Activated naive CD8-positive, alpha-beta T cell treated with anti-CD3 and anti-CD28 coated beads, Interleukin-2, amount 10 ng/mL, durations not matched to agents 7 days and 5 days (primary cell): ENCODE data around the gene FADS1. TPM values are rescaled to one million over a fixed set of nuclear protein-coding genes. Genes with fewer than 3 reads are reported as not detected.

Experiments used
- ATAC-seq: fragments of 150-1000 bp; cut with Tn5 transposase; one replicate; pipeline ENCODE4 v1.10.0; 2021; ENCODE audit warnings: low read depth, moderate library complexity
- POLR2A ChIA-PET: fragments of 350-600 bp; sonication (Branson Sonifier 250); formaldehyde crosslinking; loops from one replicate; lab custom pipeline; 2021; ENCODE audit warnings: antibody characterized with exemption; lab: Charles Lee
- DNase-seq: peaks from one replicate; pipeline ENCODE4 v3.0.0; 2021
- H3K27ac Mint-ChIP-seq: one replicate; pipeline ENCODE4 v1.8.0; 2022; ENCODE audit warnings: mild to moderate bottlenecking, mixed read lengths
- H3K27me3 Mint-ChIP-seq: one replicate; pipeline ENCODE4 v1.8.0; 2022; ENCODE audit warnings: mild to moderate bottlenecking, moderate library complexity, mixed read lengths
- H3K36me3 Mint-ChIP-seq: one replicate; pipeline ENCODE4 v1.8.0; 2021; ENCODE audit warnings: mild to moderate bottlenecking, mixed read lengths
- H3K4me1 Mint-ChIP-seq: one replicate; pipeline ENCODE4 v1.8.0; 2021; ENCODE audit warnings: mixed read lengths
- H3K4me3 Mint-ChIP-seq: one replicate; pipeline ENCODE4 v1.8.0; 2022; ENCODE audit warnings: mild to moderate bottlenecking, moderate library complexity, mixed read lengths
- H3K9me3 Mint-ChIP-seq: one replicate; pipeline ENCODE4 v1.8.0; 2021; ENCODE audit warnings: mixed read lengths
- total RNA-seq, 2 experiments: library from RNA; stranded (reverse); gene quantifications; one replicate each; pipeline ENCODE4 v1.2.3, GENCODE V29; 2021

FADS1 gene
- total RNA-seq, 2 experiments from 2014 or later, result 53.2 to 54.7 TPM

- no peaks in the 10 kb centered on the region for H3K9me3 Mint-ChIP-seq
- H3K36me3 Mint-ChIP-seq, result peaks cover 29% of the 10 kb centered on the region
- peak overlapping the region; percentile 91 for H3K4me3 Mint-ChIP-seq
- H3K4me1 Mint-ChIP-seq, result peaks cover 44% of the 10 kb centered on the region
- POLR2A ChIA-PET, result interaction anchor here (1.3 to 3.7 kb wide), 5 partner anchors 8 to 154 kb away, joined by 3 to 34 read pairs (median 7); partner anchors contain the start of genes FADS1 and FADS2
- DNase-seq (no peak), ATAC-seq (no peak)
- no peaks in the 10 kb centered on the region for H3K27me3 Mint-ChIP-seq
- peak overlapping the region; percentile 76 for H3K27ac Mint-ChIP-seq
Observed at GRCh38 chr11:61793829-61794204, 23.0 kb downstream of the FADS1 start.

DNA sequence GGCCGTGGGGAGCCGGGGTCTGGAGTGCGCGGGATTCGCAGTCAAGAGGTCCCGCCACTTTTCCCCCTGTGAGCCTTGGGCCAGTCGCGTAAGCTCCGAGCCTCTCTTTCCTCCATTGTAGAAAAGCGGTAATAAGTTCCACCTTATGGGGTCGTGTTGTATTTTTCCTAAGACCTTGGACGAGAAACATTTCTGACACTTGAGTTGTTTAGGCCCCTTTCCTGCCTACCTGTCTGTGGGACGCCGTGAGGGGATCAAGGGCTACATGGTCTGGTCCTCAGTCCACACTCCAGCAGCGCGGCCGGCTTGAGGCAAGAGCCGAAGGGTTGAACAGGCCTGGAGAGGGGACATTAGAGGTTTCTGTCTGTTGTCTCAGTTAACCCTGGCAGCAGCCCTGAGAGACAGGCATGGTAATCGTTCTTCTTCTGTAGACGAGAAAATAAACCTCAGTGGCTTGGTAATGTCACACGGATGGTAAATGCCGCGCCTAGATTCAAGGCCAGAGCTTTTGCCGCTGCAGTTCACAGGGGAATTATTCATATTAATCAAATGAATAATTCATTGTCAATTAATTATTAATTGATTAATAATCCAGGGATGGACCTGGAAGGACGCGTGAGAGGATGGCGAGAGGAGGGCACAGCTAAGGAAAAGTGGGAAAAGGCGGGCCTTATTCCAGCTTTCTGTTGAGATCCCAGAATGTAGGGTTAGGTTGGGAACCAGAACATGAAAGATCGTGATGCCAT lies 23.5 kb downstream of the FADS1 start:
- peaks cover 49% of the 10 kb centered on the region for H3K4me1 Mint-ChIP-seq

GRCh38 chr11:61792310-61793082 lies 24.3 kb downstream of the FADS1 start, which contains the start of the genes FEN1 and TMEM258:
FEN1 (plus strand) TSS chr11:61792911; CDS start chr11:61795362, 2,451 bp downstream.
TMEM258 (minus strand) TSS chr11:61792599; CDS start chr11:61792558, 41 bp downstream.
- peaks cover 49% of the 10 kb centered on the region for H3K4me1 Mint-ChIP-seq
- H3K27ac Mint-ChIP-seq, result peak within 1 kb of the TSS; percentile 99
- POLR2A ChIA-PET, result interaction anchor here (0.6 to 3.7 kb wide), 17 partner anchors 8 to 463 kb away, joined by 3 to 34 read pairs (median 4); partner anchors contain the start of genes CPSF7, FADS1, FADS2 and MYRF
- H3K9me3 Mint-ChIP-seq, result no peaks in the 10 kb centered on the region
- peak; percentile 91 for ATAC-seq
- peak within 1 kb of the TSS; percentile 91 for H3K4me3 Mint-ChIP-seq
- H3K27me3 Mint-ChIP-seq, result no peaks in the 10 kb centered on the region
- H3K36me3 Mint-ChIP-seq, result peaks cover 29% of the 10 kb centered on the region
- DNase-seq, result peak; percentile 92

More for the DNA sequence above, 23.5 kb downstream of the FADS1 start:
- peak overlapping the region; percentile 91 for H3K4me3 Mint-ChIP-seq
- H3K27ac Mint-ChIP-seq, result peak overlapping the region; percentile 99
- H3K36me3 Mint-ChIP-seq, result peaks cover 29% of the 10 kb centered on the region
- H3K9me3 Mint-ChIP-seq, result no peaks in the 10 kb centered on the region
- H3K27me3 Mint-ChIP-seq, result no peaks in the 10 kb centered on the region
- POLR2A ChIA-PET, result interaction anchor here (0.6 to 3.7 kb wide), 17 partner anchors 9 to 462 kb away, joined by 3 to 34 read pairs (median 4); partner anchors contain the start of genes CPSF7, FADS1, FADS2 and MYRF
- DNase-seq (no peak), ATAC-seq (peak; percentile 35)

- ATAC-seq (no peak), DNase-seq (no peak)
- POLR2A ChIA-PET, result interaction anchor here (0.6 to 3.7 kb wide), 9 partner anchors 9 to 290 kb away, joined by 4 to 34 read pairs (median 6); partner anchors contain the start of genes FADS1, FADS2 and MYRF
- Mint-ChIP-seq H3K36me3 (peaks cover 24% of the 10 kb centered on the region), H3K4me1 (peaks cover 44% of the 10 kb centered on the region), H3K27ac (peak overlapping the region; percentile 99), H3K9me3 (no peaks in the 10 kb centered on the region), H3K4me3 (peak overlapping the region; percentile 91), H3K27me3 (no peaks in the 10 kb centered on the region)
Observed at GRCh38 chr11:61791737-61792309, 25.0 kb downstream of the FADS1 start.

DNA sequence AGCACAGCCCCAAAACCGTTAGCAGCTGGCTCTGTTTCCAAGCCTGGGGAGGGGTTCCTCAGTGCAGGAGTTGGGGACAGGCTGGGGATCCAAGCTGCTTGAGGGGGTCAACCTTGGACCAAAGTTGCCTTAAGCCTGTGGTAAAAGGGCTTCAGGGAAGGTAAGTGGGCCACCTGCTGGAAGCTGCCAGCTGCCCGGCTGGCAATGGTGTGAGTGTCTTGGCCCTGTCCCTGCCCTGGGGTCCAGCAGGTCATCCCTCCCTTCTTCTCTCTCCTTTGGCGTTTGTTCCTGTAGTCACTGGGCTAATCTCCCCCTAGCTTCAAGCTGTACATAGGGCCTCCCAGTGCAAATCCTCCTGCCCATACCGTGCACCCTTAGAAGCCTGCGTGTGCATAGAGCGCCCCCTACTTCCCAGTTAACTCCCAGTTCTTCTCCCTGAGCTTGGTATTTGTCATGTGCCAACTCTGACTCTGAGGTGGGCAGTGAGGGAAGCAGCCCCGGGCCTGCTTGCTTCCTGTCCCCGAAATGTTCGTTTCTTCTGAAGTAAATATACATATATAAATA lies 28.8 kb downstream of the FADS1 start:
- POLR2A ChIA-PET, result no interaction called here
- H3K27me3 Mint-ChIP-seq, result no peaks in the 10 kb centered on the region
- H3K27ac Mint-ChIP-seq, result peak overlapping the region; percentile 48
- peaks cover 25% of the 10 kb centered on the region for H3K4me1 Mint-ChIP-seq
- no peak overlapping the region for H3K4me3 Mint-ChIP-seq
- DNase-seq (no peak), ATAC-seq (no peak)
- no peaks in the 10 kb centered on the region for H3K9me3 Mint-ChIP-seq
- peaks cover 13% of the 10 kb centered on the region for H3K36me3 Mint-ChIP-seq

- Mint-ChIP-seq H3K9me3 (no peaks in the 10 kb centered on the region), H3K27ac (no peak overlapping the region), H3K4me3 (no peak overlapping the region), H3K27me3 (no peaks in the 10 kb centered on the region), H3K4me1 (peaks cover 15% of the 10 kb centered on the region), H3K36me3 (peaks cover 13% of the 10 kb centered on the region)
- no peak for ATAC-seq
- POLR2A ChIA-PET, result no interaction called here
- DNase-seq, result no peak
Observed at GRCh38 chr11:61785837-61786402, 30.9 kb downstream of the FADS1 start.

DNA sequence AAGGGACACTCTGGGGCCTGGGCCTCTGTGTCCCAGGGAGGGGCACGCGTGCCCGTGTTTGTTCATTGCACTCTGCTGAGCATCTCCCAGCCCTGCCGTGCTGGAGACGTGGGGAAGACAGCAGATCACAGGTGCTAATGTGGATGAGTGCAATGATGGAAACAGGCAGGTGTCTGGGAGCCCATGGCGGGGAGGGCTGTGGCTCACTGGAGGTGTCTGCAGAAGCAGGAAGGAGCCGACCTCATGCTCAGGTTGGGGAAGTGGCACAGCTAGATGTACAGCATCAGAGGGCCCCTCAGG lies 32.3 kb downstream of the FADS1 start:
- peak overlapping the region; percentile 37 for H3K27ac Mint-ChIP-seq
- H3K36me3 Mint-ChIP-seq, result peaks cover 6% of the 10 kb centered on the region
- H3K4me1 Mint-ChIP-seq, result peaks cover 10% of the 10 kb centered on the region
- POLR2A ChIA-PET, result interaction anchor here (1.1 to 1.2 kb wide), 2 partner anchors 8 to 31 kb away, joined by 3 to 5 read pairs; partner anchors contain the start of genes FEN1 and TMEM258
- H3K9me3 Mint-ChIP-seq, result no peaks in the 10 kb centered on the region
- ATAC-seq (no peak), DNase-seq (no peak)
- no peak overlapping the region for H3K4me3 Mint-ChIP-seq
- H3K27me3 Mint-ChIP-seq, result no peaks in the 10 kb centered on the region

DNA sequence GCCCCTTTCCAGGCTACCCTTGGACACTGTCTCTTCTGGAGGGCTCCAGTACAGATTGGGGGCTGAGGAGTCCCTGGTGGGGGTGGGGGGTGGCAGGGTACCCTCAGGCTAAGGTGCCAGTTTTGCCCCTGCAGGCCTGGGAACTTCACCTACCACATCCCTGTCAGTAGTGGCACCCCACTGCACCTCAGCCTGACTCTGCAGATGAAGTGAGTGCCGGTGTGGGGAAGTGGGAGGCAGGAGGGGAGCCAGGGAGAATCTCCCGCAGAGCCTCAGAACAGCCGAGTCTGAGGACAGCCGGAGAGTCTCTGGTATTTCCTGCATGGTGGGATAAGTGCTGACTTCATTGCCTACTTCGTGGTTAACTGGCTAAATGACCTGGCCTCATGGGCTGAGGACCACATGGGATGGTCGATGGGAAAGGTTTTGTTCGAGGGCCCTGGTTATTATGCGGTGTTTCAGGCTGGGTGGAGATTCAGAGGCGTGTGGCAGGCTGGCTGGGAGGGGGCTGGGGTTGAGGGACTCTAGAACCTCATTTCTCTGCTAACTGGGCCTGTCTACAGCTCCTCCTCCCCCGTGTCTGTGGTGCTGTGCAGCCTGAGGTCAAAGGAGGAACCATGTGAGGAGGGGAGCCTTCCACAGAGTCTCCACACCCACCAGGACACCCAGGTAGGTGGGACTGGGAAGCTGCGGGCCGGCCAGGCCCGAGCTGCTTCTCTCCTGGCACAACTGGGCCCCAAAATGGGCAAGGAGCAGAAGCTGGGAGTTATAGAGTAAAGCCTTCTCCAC lies 32.9 kb downstream of the FADS1 start:
- H3K27me3 Mint-ChIP-seq, result no peaks in the 10 kb centered on the region
- peak overlapping the region; percentile 25 for H3K27ac Mint-ChIP-seq
- POLR2A ChIA-PET, result interaction anchor here (1.1 kb wide), 1 partner anchor 9 kb away, joined by 3 read pairs; the partner anchor contains the start of genes FEN1 and TMEM258
- H3K36me3 Mint-ChIP-seq, result peaks cover 2% of the 10 kb centered on the region
- ATAC-seq (no peak), DNase-seq (no peak)
- H3K9me3 Mint-ChIP-seq, result no peaks in the 10 kb centered on the region
- peaks cover 10% of the 10 kb centered on the region for H3K4me1 Mint-ChIP-seq
- no peak overlapping the region for H3K4me3 Mint-ChIP-seq

DNA sequence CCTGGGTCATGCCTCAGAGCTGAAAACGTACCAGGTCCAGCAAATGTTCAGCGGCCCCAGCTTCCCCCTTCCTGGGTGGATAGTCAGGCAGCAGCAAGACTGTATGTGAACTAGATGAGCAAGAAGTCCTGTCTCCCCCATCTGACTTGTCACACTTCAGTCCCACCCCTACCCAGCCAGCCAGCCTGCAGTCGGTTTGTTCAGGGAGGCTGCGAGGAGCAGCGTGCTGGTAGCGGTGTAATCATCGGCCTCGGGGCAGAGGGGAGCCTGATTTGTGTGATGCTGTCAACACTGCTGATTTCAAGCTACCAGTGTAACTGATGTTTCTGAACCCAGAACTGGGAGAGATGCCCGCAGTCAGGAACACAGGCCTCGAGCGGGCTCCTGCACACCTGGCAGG lies 34.0 kb downstream of the FADS1 start:
- Mint-ChIP-seq H3K36me3 (peaks cover 2% of the 10 kb centered on the region), H3K27me3 (no peaks in the 10 kb centered on the region), H3K9me3 (no peaks in the 10 kb centered on the region), H3K27ac (no peak overlapping the region), H3K4me3 (no peak overlapping the region), H3K4me1 (peaks cover 5% of the 10 kb centered on the region)
- ATAC-seq (no peak), DNase-seq (no peak)
- POLR2A ChIA-PET, result interaction anchor here (1.3 kb wide), 1 partner anchor 10 kb away, joined by 10 read pairs; the partner anchor contains the start of genes FEN1 and TMEM258

DNA sequence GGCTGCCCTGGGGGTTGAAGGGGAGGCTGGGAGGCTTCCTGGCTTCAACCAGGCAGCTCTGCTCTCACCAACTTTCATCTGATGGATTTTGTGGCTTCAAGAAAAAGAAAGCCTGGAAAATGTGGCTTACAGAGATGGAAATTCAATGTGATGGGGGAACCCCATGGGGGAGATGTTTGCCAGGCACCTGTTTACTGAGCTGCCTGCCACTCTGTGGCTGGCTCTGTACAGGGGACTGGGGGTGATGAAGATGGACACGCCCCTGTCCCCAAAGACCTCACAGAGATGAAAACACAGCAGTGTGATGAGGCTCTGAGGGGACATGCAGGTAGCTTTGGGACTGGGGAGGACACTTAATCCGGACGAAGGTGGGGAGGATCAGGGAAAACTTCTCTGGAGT lies 34.5 kb downstream of the FADS1 start:
- Mint-ChIP-seq H3K9me3 (no peaks in the 10 kb centered on the region), H3K27me3 (no peaks in the 10 kb centered on the region), H3K27ac (no peak overlapping the region), H3K4me1 (peaks cover 5% of the 10 kb centered on the region), H3K4me3 (no peak overlapping the region), H3K36me3 (peaks cover 2% of the 10 kb centered on the region)
- DNase-seq (no peak), ATAC-seq (no peak)
- POLR2A ChIA-PET, result interaction anchor here (1.2 to 1.3 kb wide), 2 partner anchors 9 to 10 kb away, joined by 4 to 10 read pairs; partner anchors contain the start of genes FEN1 and TMEM258

- H3K4me3 Mint-ChIP-seq, result no peak overlapping the region
- no peak overlapping the region for H3K27ac Mint-ChIP-seq
- peaks cover 2% of the 10 kb centered on the region for H3K36me3 Mint-ChIP-seq
- POLR2A ChIA-PET, result interaction anchor here (1.2 kb wide), 1 partner anchor 10 kb away, joined by 4 read pairs; no protein-coding TSS in a partner anchor
- peaks cover 8% of the 10 kb centered on the region for H3K4me1 Mint-ChIP-seq
- DNase-seq, result no peak
- no peaks in the 10 kb centered on the region for H3K9me3 Mint-ChIP-seq
- no peaks in the 10 kb centered on the region for H3K27me3 Mint-ChIP-seq
- no peak for ATAC-seq
Observed at GRCh38 chr11:61781585-61781984, 35.2 kb downstream of the FADS1 start.
